ENCODE results near the gene CA12.

The CA12 gene

GRCh38 chr15:63352808-63353207 is 28.8 kb downstream of the CA12 start:
- Histone ChIP-seq H2AFZ (ENCODE audit: low read depth, low read length) (no peak overlapping the region), H2BK15ac (ENCODE audit: low read depth, poor library complexity, severe bottlenecking) (no peak overlapping the region), H3K79me1 (replicated peaks; ENCODE audit: low read length, poor library complexity, severe bottlenecking) (no peaks in the 10 kb centered on the region), H3K27ac (ENCODE audit: low read length, poor library complexity, severe bottlenecking) (no peak overlapping the region), H3K27me3 (ENCODE audit: control insufficient read depth in 1 of 2, insufficient read depth in 1 of 2, low read length in 2 of 2) (no peaks in the 10 kb centered on the region), H3K9me3 (ENCODE audit: control insufficient read depth, low read length) (no peaks in the 10 kb centered on the region), H3K4me1 (ENCODE audit: control insufficient read depth, insufficient read depth, low read depth, low read length) (peaks cover 14% of the 10 kb centered on the region), H3K4ac (ENCODE audit: low read depth in 1 of 2, low read length in 2 of 2) (no peak overlapping the region), H3K4me2 (ENCODE audit: low read length, poor library complexity, severe bottlenecking) (no peak overlapping the region), H2AK5ac (ENCODE audit: low read length, severe bottlenecking) (no peak overlapping the region), H2BK120ac (ENCODE audit: low read depth, low read length) (no peak overlapping the region), H3K9ac (ENCODE audit: low read length) (no peak overlapping the region), H3K14ac (ENCODE audit: low read length in 2 of 2) (no peak overlapping the region), H3K4me3 (ENCODE audit: insufficient read depth in 1 of 2, low read depth in 1 of 2, low read length in 2 of 2) (no peak overlapping the region), H3K18ac (ENCODE audit: low read depth in 1 of 2, low read length in 2 of 2) (no peak overlapping the region), H4K91ac (ENCODE audit: low read length) (no peak overlapping the region), H4K8ac (ENCODE audit: low read length) (no peak overlapping the region), H3K36me3 (ENCODE audit: control insufficient read depth in 1 of 2, insufficient read depth in 2 of 2, low read depth in 1 of 2, low read length in 2 of 2) (peaks cover 0 to 33% of the 10 kb centered on the region in 2 experiments), H2BK12ac (ENCODE audit: low read length in 2 of 2) (no peak overlapping the region), H2BK5ac (ENCODE audit: low read depth, low read length, poor library complexity, severe bottlenecking) (no peak overlapping the region), H3K23ac (ENCODE audit: low read length in 2 of 2) (no peak overlapping the region)
- 85% methylated on average over 4 of the region's 4 CpGs for WGBS
- DNase-seq: no peak

DNA sequence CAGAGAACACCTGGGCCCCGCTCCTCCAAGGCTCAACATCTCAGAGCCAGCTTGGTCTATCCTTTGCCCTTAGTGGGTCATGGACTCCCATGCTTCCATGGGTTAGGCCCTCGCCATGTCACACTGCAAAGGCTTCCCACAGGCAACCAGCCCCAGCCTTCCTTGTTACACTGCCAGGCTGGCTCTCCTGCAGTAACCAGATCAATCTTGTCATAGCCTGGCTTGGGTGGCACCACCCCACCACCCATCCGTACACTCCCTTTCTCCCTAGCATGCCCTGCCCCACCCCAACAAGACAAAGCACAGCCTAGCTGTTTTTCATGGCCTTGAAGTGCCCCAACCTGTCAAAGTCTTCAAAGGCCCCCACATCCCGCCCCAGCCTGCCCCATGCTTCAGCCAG is 30.5 kb downstream of the CA12 start:
- 87% methylated on average over 4 of the region's 4 CpGs for WGBS
- H2BK15ac ChIP-seq (ENCODE audit: low read depth, poor library complexity, severe bottlenecking): no peak overlapping the region
- H4K8ac ChIP-seq (ENCODE audit: low read length): no peak overlapping the region
- H2BK5ac ChIP-seq (ENCODE audit: low read depth, low read length, poor library complexity, severe bottlenecking): no peak overlapping the region
- H3K14ac ChIP-seq (ENCODE audit: low read length in 2 of 2): no peak overlapping the region
- no peak overlapping the region for H3K4me2 ChIP-seq (ENCODE audit: low read length, poor library complexity, severe bottlenecking)
- no peak overlapping the region for H3K9ac ChIP-seq (ENCODE audit: low read length)
- peaks cover 0 to 26% of the 10 kb centered on the region in 2 experiments for H3K36me3 ChIP-seq (ENCODE audit: control insufficient read depth in 1 of 2, insufficient read depth in 2 of 2, low read depth in 1 of 2, low read length in 2 of 2)
- no peak overlapping the region for H2BK120ac ChIP-seq (ENCODE audit: low read depth, low read length)
- H3K4me3 ChIP-seq (ENCODE audit: insufficient read depth in 1 of 2, low read depth in 1 of 2, low read length in 2 of 2): no peak overlapping the region
- H3K9me3 ChIP-seq (ENCODE audit: control insufficient read depth, low read length): no peaks in the 10 kb centered on the region
- H3K18ac ChIP-seq (ENCODE audit: low read depth in 1 of 2, low read length in 2 of 2): peak overlapping the region in 1 of 2 experiments; percentile 6
- H3K4ac ChIP-seq (ENCODE audit: low read depth in 1 of 2, low read length in 2 of 2): no peak overlapping the region
- no peaks in the 10 kb centered on the region for H3K79me1 ChIP-seq (replicated peaks; ENCODE audit: low read length, poor library complexity, severe bottlenecking)
- peaks cover 21% of the 10 kb centered on the region for H3K4me1 ChIP-seq (ENCODE audit: control insufficient read depth, insufficient read depth, low read depth, low read length)
- no peak overlapping the region for H2BK12ac ChIP-seq (ENCODE audit: low read length in 2 of 2)
- no peak overlapping the region for H2AFZ ChIP-seq (ENCODE audit: low read depth, low read length)
- DNase-seq: no peak
- H3K27me3 ChIP-seq (ENCODE audit: control insufficient read depth in 1 of 2, insufficient read depth in 1 of 2, low read length in 2 of 2): no peaks in the 10 kb centered on the region
- no peak overlapping the region for H3K27ac ChIP-seq (ENCODE audit: low read length, poor library complexity, severe bottlenecking)
- no peak overlapping the region for H3K23ac ChIP-seq (ENCODE audit: low read length in 2 of 2)
- peak overlapping the region; percentile 6 for H4K91ac ChIP-seq (ENCODE audit: low read length)
- H2AK5ac ChIP-seq (ENCODE audit: low read length, severe bottlenecking): no peak overlapping the region

GRCh38 chr15:63350178-63350621 is 31.4 kb downstream of the CA12 start:
- H2BK5ac ChIP-seq (ENCODE audit: low read depth, low read length, poor library complexity, severe bottlenecking): no peak overlapping the region
- no peak for DNase-seq
- H4K8ac ChIP-seq (ENCODE audit: low read length): no peak overlapping the region
- H3K18ac ChIP-seq (ENCODE audit: low read depth in 1 of 2, low read length in 2 of 2): peak overlapping the region in 1 of 2 experiments; percentile 5
- no peak overlapping the region for H2AFZ ChIP-seq (ENCODE audit: low read depth, low read length)
- H3K4me2 ChIP-seq (ENCODE audit: low read length, poor library complexity, severe bottlenecking): no peak overlapping the region
- no peak overlapping the region for H2AK5ac ChIP-seq (ENCODE audit: low read length, severe bottlenecking)
- 94% methylated on average over 5 of the region's 5 CpGs for WGBS
- no peak overlapping the region for H2BK15ac ChIP-seq (ENCODE audit: low read depth, poor library complexity, severe bottlenecking)
- H3K27ac ChIP-seq (ENCODE audit: low read length, poor library complexity, severe bottlenecking): no peak overlapping the region
- no peaks in the 10 kb centered on the region for H3K27me3 ChIP-seq (ENCODE audit: control insufficient read depth in 1 of 2, insufficient read depth in 1 of 2, low read length in 2 of 2)
- H3K36me3 ChIP-seq (ENCODE audit: control insufficient read depth in 1 of 2, insufficient read depth in 2 of 2, low read depth in 1 of 2, low read length in 2 of 2): peaks cover 4 to 30% of the 10 kb centered on the region in 2 experiments
- H3K79me1 ChIP-seq (replicated peaks; ENCODE audit: low read length, poor library complexity, severe bottlenecking): no peaks in the 10 kb centered on the region
- H3K9ac ChIP-seq (ENCODE audit: low read length): peak overlapping the region; percentile 66
- no peak overlapping the region for H3K23ac ChIP-seq (ENCODE audit: low read length in 2 of 2)
- H3K14ac ChIP-seq (ENCODE audit: low read length in 2 of 2): no peak overlapping the region
- H2BK12ac ChIP-seq (ENCODE audit: low read length in 2 of 2): peak overlapping the region in 1 of 2 experiments; percentile 0
- no peaks in the 10 kb centered on the region for H3K9me3 ChIP-seq (ENCODE audit: control insufficient read depth, low read length)
- no peak overlapping the region for H3K4me3 ChIP-seq (ENCODE audit: insufficient read depth in 1 of 2, low read depth in 1 of 2, low read length in 2 of 2)
- peak overlapping the region; percentile 12 for H4K91ac ChIP-seq (ENCODE audit: low read length)
- H3K4ac ChIP-seq (ENCODE audit: low read depth in 1 of 2, low read length in 2 of 2): no peak overlapping the region
- no peak overlapping the region for H2BK120ac ChIP-seq (ENCODE audit: low read depth, low read length)
- peaks cover 25% of the 10 kb centered on the region for H3K4me1 ChIP-seq (ENCODE audit: control insufficient read depth, insufficient read depth, low read depth, low read length)

DNA sequence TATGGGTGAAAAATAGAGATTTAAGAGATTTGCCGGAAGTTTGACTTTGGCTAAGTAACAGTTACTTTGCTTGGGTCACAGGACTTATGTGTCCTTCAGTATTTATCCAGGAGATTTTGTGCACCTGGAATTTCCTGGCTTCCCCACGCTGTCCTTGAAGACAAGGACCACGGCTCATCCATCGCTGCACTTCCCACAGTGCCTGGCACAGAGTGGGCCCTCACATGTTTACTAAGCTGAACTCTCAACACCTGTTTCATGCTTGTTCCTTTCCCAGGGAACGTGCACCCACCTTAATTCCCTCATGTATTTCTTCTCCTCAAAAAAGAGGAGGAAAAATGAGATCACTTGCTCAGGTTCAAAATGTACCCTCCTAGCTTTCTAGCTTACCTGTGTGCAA is 32.0 kb downstream of the CA12 start:
- WGBS: 98% methylated on average over 5 of the region's 5 CpGs
- H3K9ac ChIP-seq (ENCODE audit: low read length): no peak overlapping the region

More for the DNA sequence above, 32.0 kb downstream of the CA12 start:
- Histone ChIP-seq H4K91ac (ENCODE audit: low read length) (no peak overlapping the region), H3K14ac (ENCODE audit: low read length in 2 of 2) (peak overlapping the region in 1 of 2 experiments; percentile 12), H3K18ac (ENCODE audit: low read depth in 1 of 2, low read length in 2 of 2) (no peak overlapping the region), H3K36me3 (ENCODE audit: control insufficient read depth in 1 of 2, insufficient read depth in 2 of 2, low read depth in 1 of 2, low read length in 2 of 2) (peaks cover 5 to 30% of the 10 kb centered on the region in 2 experiments), H2AK5ac (ENCODE audit: low read length, severe bottlenecking) (no peak overlapping the region), H3K23ac (ENCODE audit: low read length in 2 of 2) (no peak overlapping the region), H2BK15ac (ENCODE audit: low read depth, poor library complexity, severe bottlenecking) (no peak overlapping the region), H2BK5ac (ENCODE audit: low read depth, low read length, poor library complexity, severe bottlenecking) (no peak overlapping the region), H3K9me3 (ENCODE audit: control insufficient read depth, low read length) (no peaks in the 10 kb centered on the region), H2BK120ac (ENCODE audit: low read depth, low read length) (no peak overlapping the region), H3K4me2 (ENCODE audit: low read length, poor library complexity, severe bottlenecking) (no peak overlapping the region), H2AFZ (ENCODE audit: low read depth, low read length) (no peak overlapping the region), H3K4me3 (ENCODE audit: insufficient read depth in 1 of 2, low read depth in 1 of 2, low read length in 2 of 2) (no peak overlapping the region), H3K79me1 (replicated peaks; ENCODE audit: low read length, poor library complexity, severe bottlenecking) (no peaks in the 10 kb centered on the region), H3K4me1 (ENCODE audit: control insufficient read depth, insufficient read depth, low read depth, low read length) (peaks cover 27% of the 10 kb centered on the region), H3K4ac (ENCODE audit: low read depth in 1 of 2, low read length in 2 of 2) (no peak overlapping the region), H3K27ac (ENCODE audit: low read length, poor library complexity, severe bottlenecking) (no peak overlapping the region), H3K27me3 (ENCODE audit: control insufficient read depth in 1 of 2, insufficient read depth in 1 of 2, low read length in 2 of 2) (no peaks in the 10 kb centered on the region), H4K8ac (ENCODE audit: low read length) (no peak overlapping the region), H2BK12ac (ENCODE audit: low read length in 2 of 2) (peak overlapping the region in 1 of 2 experiments; percentile 45)
- DNase-seq: no peak

All from mesenchymal stem cell (in vitro differentiated cells and primary cell).